ENCODE data around the gene PIK3CB.
A peak's percentile ranks its signal among the peaks of the same experiment; 100 is the strongest.
"Not testable (repeated sequence)": the region's sequence is repeated elsewhere in the genome, so short reads cannot be mapped to it uniquely, and the experiment has no call there.

The PIK3CB gene

DNA sequence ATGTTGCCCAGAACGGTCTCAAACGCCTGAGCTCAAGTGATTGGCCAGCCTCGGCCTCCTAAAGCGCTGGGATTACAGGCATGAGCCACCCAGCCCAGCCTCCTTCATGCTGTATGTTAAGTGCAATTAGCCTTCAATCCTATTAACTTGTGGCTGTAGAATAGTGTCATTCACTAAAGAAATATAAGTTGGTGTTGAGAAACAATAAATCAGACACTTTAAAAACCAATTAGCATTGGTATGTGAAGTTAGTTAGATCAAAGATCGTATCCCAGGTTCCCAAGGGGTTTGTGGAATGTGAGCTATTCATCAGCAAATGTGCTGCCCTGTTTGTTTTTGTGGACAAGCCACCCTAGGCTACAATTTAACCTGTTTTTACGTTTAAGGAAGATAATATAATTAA is 11.0 kb upstream of the PIK3CB start:
- no peaks in the 10 kb centered on the region for H3K36me3 ChIP-seq (replicated peaks)
- in situ Hi-C loops (cut with HindIII; ENCODE audit: low pct_ligation_motif_present, low sequenced_read_pairs), result no loop called here
- H3K27me3 ChIP-seq (replicated peaks), result no peaks in the 10 kb centered on the region
- TF ChIP-seq CTCF (IDR thresholded peaks at IDR 0.05; ENCODE audit: low read depth, low read length, missing control alignments), result no peak
- DNase-seq, result no peak
- no peak overlapping the region for H3K27ac ChIP-seq
- H3K4me3 ChIP-seq (ENCODE audit: low read depth, low read length), result no peak overlapping the region

GRCh38 chr3:138845181-138845601 is 10.5 kb upstream of the PIK3CB start:
- TF ChIP-seq CTCF (IDR thresholded peaks at IDR 0.05; ENCODE audit: low read depth, low read length, missing control alignments), result no peak
- no peaks in the 10 kb centered on the region for H3K27me3 ChIP-seq (replicated peaks)
- no peak for DNase-seq
- H3K36me3 ChIP-seq (replicated peaks), result no peaks in the 10 kb centered on the region
- in situ Hi-C loops (cut with HindIII; ENCODE audit: low pct_ligation_motif_present, low sequenced_read_pairs), result no loop called here
- no peak overlapping the region for H3K27ac ChIP-seq
- no peak overlapping the region for H3K4me3 ChIP-seq (ENCODE audit: low read depth, low read length)

GRCh38 chr3:138842483-138843188 is 7.9 kb upstream of the PIK3CB start:
- in situ Hi-C loops (cut with HindIII; ENCODE audit: low pct_ligation_motif_present, low sequenced_read_pairs), result no loop called here
- Histone ChIP-seq H3K27ac (no peak overlapping the region), H3K36me3 (replicated peaks) (no peaks in the 10 kb centered on the region), H3K27me3 (replicated peaks) (no peaks in the 10 kb centered on the region), H3K4me3 (ENCODE audit: low read depth, low read length) (no peak overlapping the region)
- no peak for TF ChIP-seq CTCF (IDR thresholded peaks at IDR 0.05; ENCODE audit: low read depth, low read length, missing control alignments)
- DNase-seq, result no peak

GRCh38 chr3:138838385-138838784 is 3.7 kb upstream of the PIK3CB start:
- H3K27me3 ChIP-seq (replicated peaks); in situ Hi-C loops (cut with HindIII; ENCODE audit: low pct_ligation_motif_present, low sequenced_read_pairs); H3K36me3 ChIP-seq (replicated peaks): not testable (repeated sequence)

DNA sequence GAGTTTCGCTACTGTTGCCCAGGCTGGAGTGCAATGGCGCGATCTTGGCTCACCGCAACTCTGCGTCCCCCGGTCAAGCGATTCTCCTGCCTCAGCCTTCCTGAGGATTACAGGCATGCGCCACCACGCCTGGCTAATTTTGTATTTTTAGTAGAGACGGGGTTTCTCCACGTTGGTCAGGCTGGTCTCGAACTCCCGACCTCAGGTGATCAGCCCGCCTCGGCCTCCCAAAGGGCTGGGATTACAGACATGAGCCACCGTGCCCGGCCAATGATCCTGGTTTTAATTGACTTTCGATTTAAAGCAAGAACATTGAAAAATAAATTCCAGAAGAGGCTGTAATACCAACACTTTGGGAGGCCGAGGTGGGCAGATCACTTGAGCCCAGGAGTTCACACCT is 1.1 kb upstream of the PIK3CB start:
- in situ Hi-C loops (cut with HindIII; ENCODE audit: low pct_ligation_motif_present, low sequenced_read_pairs), result not testable (repeated sequence)

More at GRCh38 chr3:138838385-138838784, 3.7 kb upstream of the PIK3CB start:
- DNase-seq; H3K4me3 ChIP-seq (ENCODE audit: low read depth, low read length); H3K27ac ChIP-seq: not testable (repeated sequence)

GRCh38 chr3:138835397-138835757 is 649 bp upstream of the PIK3CB start:
- in situ Hi-C loops (cut with HindIII; ENCODE audit: low pct_ligation_motif_present, low sequenced_read_pairs), result no loop called here
- no peak for TF ChIP-seq CTCF (IDR thresholded peaks at IDR 0.05; ENCODE audit: low read depth, low read length, missing control alignments)

More for the DNA sequence above, 1.1 kb upstream of the PIK3CB start:
- H3K27me3 ChIP-seq (replicated peaks); H3K36me3 ChIP-seq (replicated peaks); H3K27ac ChIP-seq; H3K4me3 ChIP-seq (ENCODE audit: low read depth, low read length); DNase-seq: not testable (repeated sequence)

More at GRCh38 chr3:138835397-138835757, 649 bp upstream of the PIK3CB start:
- Histone ChIP-seq H3K4me3 (ENCODE audit: low read depth, low read length) (peak overlapping the region; percentile 82), H3K27me3 (replicated peaks) (no peaks in the 10 kb centered on the region), H3K27ac (peak overlapping the region; percentile 79), H3K36me3 (replicated peaks) (no peaks in the 10 kb centered on the region)
- no peak for DNase-seq
